Activated CD8-positive, alpha-beta memory T cell treated with anti-CD3 and anti-CD28 coated beads for 24 hours (primary cell): ENCODE data around the gene UBTD1.

Experiments used
- DNase-seq: peaks from one replicate; pipeline ENCODE4 v3.0.0-alpha.2; 2020

The UBTD1 gene

DNA sequence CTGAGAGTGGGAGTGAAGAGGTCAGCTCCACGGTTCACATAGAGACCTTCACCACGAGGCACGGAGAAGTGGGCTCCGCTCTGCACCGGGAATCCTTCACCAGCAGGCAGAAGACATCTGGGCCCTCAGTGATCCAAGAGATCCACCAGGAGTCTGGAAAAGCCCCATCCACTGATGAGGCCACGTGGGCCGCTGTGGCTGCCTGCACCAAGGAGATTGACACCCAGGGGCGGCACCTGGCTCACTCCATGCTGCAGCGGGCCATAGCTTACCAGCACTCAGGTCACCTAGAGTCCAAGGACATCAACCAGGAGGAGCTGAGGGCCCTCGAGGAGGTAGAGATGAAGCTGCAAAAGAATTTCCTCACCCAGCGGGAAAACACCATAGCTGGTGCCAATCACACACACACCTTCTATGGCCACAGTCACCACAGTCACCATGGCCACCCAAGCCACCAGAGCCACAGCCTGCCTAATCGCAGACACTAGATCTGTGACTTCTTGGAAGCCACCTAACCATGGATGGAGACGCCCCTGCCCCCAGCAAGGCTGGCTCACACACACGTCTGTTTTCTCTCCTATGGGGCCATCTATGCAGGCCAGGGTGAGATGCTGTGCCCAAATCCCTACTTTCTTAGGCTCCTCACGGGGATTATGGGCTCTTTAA is 91.5 kb downstream of the UBTD1 start:
- DNase-seq: no peak

DNA sequence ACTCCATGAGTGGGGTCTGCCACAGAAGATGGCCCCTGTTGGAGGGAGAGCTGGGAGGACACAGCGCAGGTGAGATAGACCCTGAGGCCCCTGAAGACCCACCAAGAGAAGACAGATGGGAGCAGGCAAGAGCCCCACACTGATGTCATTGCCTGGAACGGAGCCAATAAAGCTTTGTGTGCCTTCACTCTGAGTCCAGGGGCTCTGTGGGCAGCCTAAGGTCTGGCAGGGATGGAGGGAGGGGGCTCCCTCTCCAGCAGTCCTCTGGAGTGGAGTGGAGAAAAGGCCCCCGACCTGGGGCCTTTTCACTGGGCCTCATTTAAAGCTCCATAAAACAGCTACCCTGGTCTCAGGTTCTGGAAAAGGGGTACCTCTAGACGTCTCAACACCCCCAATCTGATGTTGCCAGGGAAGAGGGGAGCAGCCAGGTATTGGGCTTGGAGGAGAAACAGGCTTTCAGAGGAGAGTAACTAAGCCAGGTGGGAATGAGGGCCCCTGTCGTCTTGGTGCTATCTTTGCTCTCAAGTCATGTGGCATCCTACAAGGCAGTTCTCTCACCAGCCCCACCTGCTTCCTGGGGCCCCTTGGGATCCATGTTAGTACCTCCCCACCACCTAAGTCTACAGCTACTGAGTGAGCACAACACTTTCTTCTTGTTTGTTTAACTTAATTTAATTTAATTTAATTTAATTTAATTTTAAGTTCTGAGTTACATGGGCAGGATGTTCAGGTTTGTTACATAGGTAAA is 92.2 kb downstream of the UBTD1 start:
- DNase-seq: no peak

- no peak for DNase-seq
These were observed 94.7 kb downstream of the UBTD1 start for GRCh38 chr10:97593421-97593820.

GRCh38 chr10:97596101-97597082 is 97.7 kb downstream of the UBTD1 start:
- DNase-seq: no peak

DNA sequence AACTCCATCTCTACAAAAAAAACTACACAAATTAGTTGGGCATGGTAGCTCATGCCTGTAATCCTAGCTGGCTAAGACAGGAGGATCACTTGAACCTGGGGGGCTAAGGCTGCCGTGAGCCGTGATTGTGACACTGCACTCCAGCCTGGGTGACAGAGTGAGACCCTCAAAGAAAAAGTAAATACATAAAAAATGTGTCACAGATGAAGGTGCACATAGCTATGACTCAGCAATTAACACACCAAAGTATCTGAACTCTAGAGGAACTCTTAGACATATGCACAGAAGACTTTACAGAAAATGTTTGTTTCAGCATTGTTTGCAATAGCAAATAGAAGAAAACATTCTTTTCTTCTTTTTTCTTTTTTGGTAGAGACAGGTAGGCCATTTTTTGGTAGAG is 99.1 kb downstream of the UBTD1 start:
- no peak for DNase-seq

GRCh38 chr10:97598407-97599271 is 99.9 kb downstream of the UBTD1 start:
- DNase-seq: no peak

GRCh38 chr10:97599272-97599619 is 100.5 kb downstream of the UBTD1 start:
- DNase-seq: no peak

- no peak for DNase-seq
These were observed 101.9 kb downstream of the UBTD1 start for GRCh38 chr10:97600616-97601015.

- no peak for DNase-seq
These were observed 102.8 kb downstream of the UBTD1 start for GRCh38 chr10:97601268-97602215.

GRCh38 chr10:97607095-97607636 is 108.4 kb downstream of the UBTD1 start:
- DNase-seq: no peak

- DNase-seq: no peak
These were observed 110.4 kb downstream of the UBTD1 start for GRCh38 chr10:97608991-97609561.

DNA sequence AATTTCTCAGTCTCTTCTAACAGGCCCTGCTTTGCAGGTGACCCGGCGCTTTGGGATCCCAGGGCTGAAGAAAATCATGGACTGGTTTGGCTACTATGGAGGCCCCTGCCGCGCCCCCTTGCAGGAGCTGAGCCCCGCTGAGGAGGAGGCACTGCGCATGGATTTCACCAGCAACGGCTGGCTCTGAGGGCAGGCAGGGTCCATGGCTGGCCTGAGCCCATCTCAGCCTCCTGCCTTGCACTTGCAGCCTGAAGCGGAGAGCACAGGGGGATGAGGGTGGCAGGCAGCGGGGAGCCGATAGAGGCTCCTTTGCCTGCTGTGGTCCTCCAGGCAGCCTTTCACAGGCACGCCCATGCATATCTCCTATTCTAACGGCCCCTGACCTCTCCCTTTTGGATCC is 112.7 kb downstream of the UBTD1 start:
- no peak for DNase-seq

GRCh38 chr10:97612386-97612785 is 113.7 kb downstream of the UBTD1 start:
- DNase-seq: no peak

DNA sequence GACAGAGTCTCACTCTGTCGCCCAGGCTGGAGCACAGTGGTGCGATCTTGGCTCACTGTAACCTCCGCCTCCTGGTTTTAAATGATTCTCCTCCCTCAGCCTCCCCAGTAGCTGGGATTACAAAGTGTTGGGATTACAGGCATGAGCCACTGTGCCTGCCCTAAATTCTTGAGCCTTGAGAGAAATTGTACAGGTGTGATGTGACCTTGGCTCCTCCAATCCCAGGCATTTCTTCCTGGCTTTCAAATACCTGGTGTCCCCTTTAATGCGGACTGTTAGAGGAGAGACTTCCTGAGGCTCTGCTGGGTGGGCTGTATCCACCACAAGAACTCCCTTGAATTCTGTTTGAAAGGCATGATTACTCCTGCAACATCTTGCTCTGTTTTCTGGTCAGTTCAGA is 119.6 kb downstream of the UBTD1 start:
- no peak for DNase-seq

GRCh38 chr10:97618733-97619132 is 120.0 kb downstream of the UBTD1 start:
- no peak for DNase-seq
